Spinal cord (tissue), 10 donors: ENCODE results near the gene TNFRSF6B. TPM values are rescaled to one million over a fixed set of nuclear protein-coding genes. Genes with fewer than 3 reads are reported as not detected.

Experiments
- DNase-seq, 6 donors: peaks; one replicate each; pipeline versions ENCODE4 v3.0.0 to v3.0.0-alpha.2; 2013 to 2015; ENCODE audit warnings: low spot score in 6 of 6, low read depth in 4 of 6
- H3K27ac ChIP-seq: one replicate; pipeline ENCODE4 v1.5.1; 2013; ENCODE audit warnings: low read depth, low read length, control low read depth
- H3K27me3 ChIP-seq: one replicate; pipeline ENCODE4 v1.6.1; 2013; ENCODE audit warnings: low read length; ENCODE audit not compliant: control insufficient read depth, insufficient read depth
- H3K36me3 ChIP-seq: one replicate; pipeline ENCODE4 v1.6.1; 2013; ENCODE audit warnings: low read length; ENCODE audit not compliant: control insufficient read depth, insufficient read depth
- H3K4me1 ChIP-seq: one replicate; pipeline ENCODE4 v1.6.1; 2013; ENCODE audit warnings: low read length; ENCODE audit not compliant: control insufficient read depth, insufficient read depth
- H3K4me3 ChIP-seq: one replicate; pipeline ENCODE4 v1.5.1; 2013; ENCODE audit warnings: low read depth, low read length, control low read depth
- H3K9me3 ChIP-seq: one replicate; pipeline ENCODE4 v1.6.1; 2013; ENCODE audit warnings: low read length; ENCODE audit not compliant: control insufficient read depth, insufficient read depth
- WGBS: methylation state at CpG from one replicate; pipeline ENCODE4 v1.1.5; 2013; ENCODE audit warnings: missing lambda C conversion rate; ENCODE audit not compliant: insufficient coverage; 5-methylcytosine and 5-hydroxymethylcytosine counted together
- polyA plus RNA-seq, 2 donors: library from polyadenylated mRNA; unstranded; fragments of 120-200 nt; gene quantifications; one replicate each; pipeline ENCODE4 v1.2.1, GENCODE V29; 2013; ENCODE audit not compliant: insufficient read length in 2 of 2
- total RNA-seq, 2 donors: library from RNA; depleted of rRNA in 1 of 2; stranded (reverse); fragments of 120-200 nt in 1 of 2; fragments of >200 nt in 1 of 2; gene quantifications; one replicate each; pipeline versions ENCODE4 v1.2.3 to v1.2.4, GENCODE V29; 2013 to 2014
- donor health status: healthy.

The TNFRSF6B gene
- total and polyA plus RNA-seq, 4 donors: 1.1 to 5.2 (median 3.0) TPM

DNA sequence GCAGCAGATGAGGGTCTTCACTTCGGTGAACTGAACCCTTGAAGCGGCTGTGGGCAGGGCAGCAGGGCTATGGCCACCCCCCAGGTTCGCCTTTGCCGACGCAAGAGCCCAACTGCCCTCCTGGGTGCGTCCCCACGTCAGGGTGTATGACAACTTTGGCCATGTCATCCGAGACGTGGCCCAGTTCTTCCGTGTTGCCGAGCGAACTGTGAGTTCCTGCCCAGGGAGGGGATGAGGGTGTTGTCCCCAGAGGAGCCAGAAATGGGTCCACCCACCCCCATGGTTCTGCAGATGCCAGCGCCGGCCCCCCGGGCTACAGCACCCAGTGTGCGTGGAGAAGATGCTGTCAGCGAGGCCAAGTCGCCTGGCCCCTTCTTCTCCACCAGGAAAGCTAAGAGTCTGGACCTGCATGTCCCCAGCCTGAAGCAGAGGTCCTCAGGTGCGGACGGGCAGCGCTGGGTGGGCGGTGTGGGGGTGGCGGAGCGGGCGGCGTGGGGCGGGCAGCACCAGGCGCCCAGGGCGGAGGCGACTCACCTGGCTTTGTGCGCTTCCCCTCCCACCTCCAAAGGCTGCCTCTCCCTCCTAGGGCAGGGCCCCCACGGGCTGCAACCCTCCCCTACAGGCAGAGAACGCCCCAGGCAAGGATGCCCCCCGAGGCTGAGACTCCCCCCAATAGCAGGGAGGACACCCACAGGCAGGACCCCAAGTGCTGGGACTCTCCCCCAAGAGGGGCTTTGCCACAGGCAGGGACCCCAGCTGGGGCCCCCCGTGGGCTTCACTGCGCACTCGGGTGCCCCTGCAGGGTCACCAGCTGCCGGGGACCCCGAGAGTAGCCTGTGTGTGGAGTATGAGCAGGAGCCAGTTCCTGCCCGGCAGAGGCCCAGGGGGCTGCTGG is 6.2 kb upstream of the TNFRSF6B start:
- peaks cover 26% of the 10 kb centered on the region for H3K4me1 ChIP-seq
- no peak overlapping the region for H3K27ac ChIP-seq

DNA sequence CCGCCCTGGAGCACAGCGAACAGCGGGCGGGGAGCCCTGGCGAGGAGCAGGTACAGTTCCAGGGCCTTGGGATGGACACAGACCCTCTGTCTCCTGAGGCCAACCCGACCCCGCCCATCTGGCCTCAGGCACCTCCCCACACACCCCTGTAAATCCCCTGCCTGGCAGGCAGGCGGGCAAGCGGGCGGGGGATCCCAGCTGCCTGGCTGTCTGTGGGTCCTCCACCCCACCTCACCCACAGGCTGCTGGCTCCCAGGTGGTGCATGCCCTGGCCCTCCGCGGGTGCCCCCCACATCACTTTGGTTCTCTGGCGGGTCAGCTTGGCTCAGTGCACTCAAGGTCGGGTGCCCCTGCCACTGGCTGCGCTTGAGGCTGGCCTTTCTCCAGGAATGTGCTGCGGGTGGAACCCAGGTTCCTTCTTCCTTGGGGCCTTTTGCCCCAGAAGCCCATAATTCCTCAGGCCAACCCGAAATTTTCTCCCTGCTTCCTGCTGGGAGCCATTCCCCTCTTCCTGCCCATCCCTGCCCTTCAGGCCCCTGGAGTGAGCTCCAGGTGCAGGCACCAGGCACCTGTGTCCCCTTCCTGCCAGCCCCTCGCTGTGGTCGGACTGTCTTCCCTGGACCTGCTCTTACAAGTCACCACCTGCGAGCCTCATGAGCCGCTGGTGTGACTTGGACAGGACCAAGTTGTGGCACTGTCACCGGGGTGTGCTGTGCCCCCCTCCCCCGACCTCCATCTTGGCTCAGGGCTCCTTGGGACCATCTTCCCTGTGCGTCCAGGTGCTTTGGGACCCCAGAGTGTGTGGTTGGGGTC is 5.3 kb upstream of the TNFRSF6B start:
- WGBS: 88% methylated on average over 23 of the region's 24 CpGs
- Histone ChIP-seq H3K4me3 (no peak overlapping the region), H3K9me3 (no peaks in the 10 kb centered on the region), H3K36me3 (peaks cover 97% of the 10 kb centered on the region), H3K4me1 (peaks cover 22% of the 10 kb centered on the region), H3K27me3 (no peaks in the 10 kb centered on the region), H3K27ac (no peak overlapping the region)
- DNase-seq: no peak

More for the DNA sequence above, 6.2 kb upstream of the TNFRSF6B start:
- WGBS: 93% methylated on average over 33 of the region's 40 CpGs
- no peak overlapping the region for H3K4me3 ChIP-seq
- DNase-seq: no peak
- H3K9me3 ChIP-seq: no peaks in the 10 kb centered on the region
- peaks cover 97% of the 10 kb centered on the region for H3K36me3 ChIP-seq
- no peaks in the 10 kb centered on the region for H3K27me3 ChIP-seq

DNA sequence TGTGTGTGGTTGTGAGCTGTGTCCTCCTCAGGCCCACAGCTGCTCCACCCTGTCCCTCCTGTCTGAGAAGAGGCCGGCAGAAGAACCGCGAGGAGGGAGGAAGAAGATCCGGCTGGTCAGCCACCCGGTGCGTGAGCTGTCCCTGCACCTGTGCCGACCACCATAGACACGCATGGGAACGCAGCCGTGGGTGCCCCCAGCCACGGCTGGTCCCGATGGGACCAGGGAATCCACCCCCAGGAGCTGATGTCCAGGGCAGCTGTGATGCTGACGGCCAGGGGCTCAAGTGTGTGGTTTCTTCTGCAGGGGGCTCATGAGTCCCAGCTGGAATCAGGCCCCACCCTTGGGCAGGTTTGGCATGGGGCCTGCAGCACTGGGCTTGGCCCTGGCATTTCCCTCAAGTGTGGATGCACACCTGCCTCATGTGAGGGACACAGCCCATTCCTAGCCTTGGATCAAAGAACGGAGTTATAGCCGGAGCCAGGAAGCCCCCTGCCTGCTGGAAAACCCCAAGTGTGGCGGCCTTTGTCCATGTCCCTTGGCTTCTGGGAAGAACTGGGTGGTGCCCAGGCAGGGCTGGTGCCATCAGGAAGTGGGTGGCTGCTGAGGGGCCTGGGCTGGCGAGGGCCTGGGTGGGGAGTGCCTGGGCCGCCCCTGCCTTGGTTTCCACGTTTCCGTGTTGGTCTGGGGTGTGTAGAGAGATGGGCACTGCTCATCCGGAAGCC is 4.6 kb upstream of the TNFRSF6B start:
- Histone ChIP-seq H3K4me3 (no peak overlapping the region), H3K27me3 (no peaks in the 10 kb centered on the region), H3K27ac (no peak overlapping the region), H3K4me1 (peaks cover 22% of the 10 kb centered on the region), H3K36me3 (peaks cover 97% of the 10 kb centered on the region), H3K9me3 (no peaks in the 10 kb centered on the region)
- DNase-seq: no peak
- WGBS: 91% methylated on average over 18 of the region's 21 CpGs

DNA sequence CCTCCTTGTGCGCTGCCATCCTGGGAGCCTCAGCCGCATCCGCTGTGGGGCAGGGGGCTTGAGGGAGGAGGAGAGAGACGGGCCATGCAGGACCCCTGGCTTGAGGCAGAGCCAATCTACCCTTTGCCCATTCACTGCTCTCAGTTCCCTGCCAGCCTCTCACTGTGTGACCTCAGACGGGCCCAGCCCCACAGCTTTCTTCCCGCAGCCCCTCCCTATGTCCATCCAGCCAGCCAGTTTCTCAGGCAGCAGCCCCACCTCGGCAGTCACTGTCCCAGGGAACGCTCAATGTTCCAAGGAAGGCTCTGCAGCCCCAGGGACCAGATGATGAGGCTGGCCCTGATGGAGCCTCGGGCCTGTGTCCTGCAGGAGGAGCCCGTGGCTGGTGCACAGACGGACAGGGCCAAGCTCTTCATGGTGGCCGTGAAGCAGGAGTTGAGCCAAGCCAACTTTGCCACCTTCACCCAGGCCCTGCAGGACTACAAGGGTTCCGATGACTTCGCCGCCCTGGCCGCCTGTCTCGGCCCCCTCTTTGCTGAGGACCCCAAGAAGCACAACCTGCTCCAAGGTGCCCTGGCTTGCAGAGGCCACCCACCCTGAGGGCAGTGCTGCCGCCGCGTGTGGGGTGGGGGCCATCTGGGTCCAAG is 3.9 kb upstream of the TNFRSF6B start:
- H3K9me3 ChIP-seq: no peaks in the 10 kb centered on the region
- WGBS: 80% methylated on average over 14 of the region's 20 CpGs
- no peak overlapping the region for H3K4me3 ChIP-seq
- H3K27ac ChIP-seq: no peak overlapping the region
- H3K27me3 ChIP-seq: no peaks in the 10 kb centered on the region
- H3K4me1 ChIP-seq: peaks cover 22% of the 10 kb centered on the region
- DNase-seq: no peak
- H3K36me3 ChIP-seq: peaks cover 97% of the 10 kb centered on the region

DNA sequence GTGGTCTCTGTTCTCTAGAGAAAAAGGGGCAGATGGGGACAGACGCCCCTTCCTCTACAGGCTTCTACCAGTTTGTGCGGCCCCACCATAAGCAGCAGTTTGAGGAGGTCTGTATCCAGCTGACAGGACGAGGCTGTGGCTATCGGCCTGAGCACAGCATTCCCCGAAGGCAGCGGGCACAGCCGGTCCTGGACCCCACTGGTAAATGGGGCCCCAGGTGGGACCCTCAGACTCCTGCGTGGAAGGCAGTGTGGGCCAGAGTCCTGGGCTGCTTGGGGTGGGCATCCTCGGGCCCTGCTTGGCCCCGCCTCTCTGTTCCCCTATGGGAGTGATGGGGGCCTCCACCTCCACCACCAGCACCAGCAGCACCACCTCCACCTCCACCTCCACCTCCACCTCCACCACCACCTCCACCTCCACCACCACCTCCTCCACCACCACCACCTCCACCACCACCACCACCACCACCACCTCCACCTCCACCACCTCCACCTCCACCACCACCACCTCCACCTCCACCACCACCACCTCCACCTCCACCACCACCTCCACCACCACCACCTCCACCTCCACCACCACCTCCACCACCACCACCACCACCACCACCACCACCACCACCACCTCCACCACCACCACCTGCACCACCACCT is 3.2 kb upstream of the TNFRSF6B start:
- 98% methylated on average over 8 of the region's 10 CpGs for WGBS
- H3K36me3 ChIP-seq: peaks cover 97% of the 10 kb centered on the region
- no peaks in the 10 kb centered on the region for H3K9me3 ChIP-seq
- no peak overlapping the region for H3K4me3 ChIP-seq
- peaks cover 24% of the 10 kb centered on the region for H3K4me1 ChIP-seq
- no peaks in the 10 kb centered on the region for H3K27me3 ChIP-seq
- no peak for DNase-seq
- no peak overlapping the region for H3K27ac ChIP-seq

DNA sequence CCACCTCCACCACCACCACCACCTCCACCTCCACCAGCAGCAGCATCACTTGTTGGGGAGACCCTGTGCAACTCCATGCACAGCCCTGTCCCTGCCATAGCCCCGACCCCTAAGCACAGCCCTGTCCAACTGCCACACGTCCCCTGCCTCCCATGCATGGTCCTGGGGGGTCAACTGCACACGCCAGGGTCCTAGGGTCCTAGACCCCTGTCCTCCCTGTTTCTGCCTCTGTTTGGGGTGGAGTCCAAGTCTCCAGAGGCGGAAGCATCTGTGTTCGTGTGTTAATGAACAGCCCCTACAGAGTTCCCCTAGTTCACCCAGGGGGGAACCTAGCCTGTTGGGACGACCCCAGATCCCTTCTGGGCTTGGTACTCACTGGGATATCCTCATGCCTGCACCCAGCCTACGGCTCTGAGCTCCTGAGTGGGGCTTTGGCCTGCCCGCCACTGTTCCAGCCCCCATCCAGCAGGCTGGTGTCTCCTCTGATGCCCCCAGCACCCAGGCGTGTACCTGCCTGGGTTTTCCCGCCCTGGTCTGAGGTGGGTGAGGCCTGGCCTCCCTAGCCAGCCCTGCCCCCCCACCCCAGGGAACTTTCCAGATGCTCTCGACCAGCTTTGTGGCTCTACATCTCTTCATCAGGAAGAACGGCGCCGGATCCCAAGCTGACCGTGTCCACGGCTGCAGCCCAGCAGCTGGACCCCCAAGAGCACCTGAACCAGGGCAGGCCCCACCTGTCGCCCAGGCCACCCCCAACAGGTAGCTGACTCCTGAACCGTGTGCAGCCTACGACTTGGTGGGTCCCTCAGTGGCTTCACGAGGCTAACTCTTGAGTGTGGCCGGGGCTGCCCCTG is 2.5 kb upstream of the TNFRSF6B start:
- H3K9me3 ChIP-seq: no peaks in the 10 kb centered on the region
- H3K4me1 ChIP-seq: peaks cover 23% of the 10 kb centered on the region
- no peak for DNase-seq
- H3K36me3 ChIP-seq: peaks cover 97% of the 10 kb centered on the region
- no peaks in the 10 kb centered on the region for H3K27me3 ChIP-seq
- H3K27ac ChIP-seq: no peak overlapping the region
- 98% methylated on average over 21 of the region's 21 CpGs for WGBS
- no peak overlapping the region for H3K4me3 ChIP-seq

DNA sequence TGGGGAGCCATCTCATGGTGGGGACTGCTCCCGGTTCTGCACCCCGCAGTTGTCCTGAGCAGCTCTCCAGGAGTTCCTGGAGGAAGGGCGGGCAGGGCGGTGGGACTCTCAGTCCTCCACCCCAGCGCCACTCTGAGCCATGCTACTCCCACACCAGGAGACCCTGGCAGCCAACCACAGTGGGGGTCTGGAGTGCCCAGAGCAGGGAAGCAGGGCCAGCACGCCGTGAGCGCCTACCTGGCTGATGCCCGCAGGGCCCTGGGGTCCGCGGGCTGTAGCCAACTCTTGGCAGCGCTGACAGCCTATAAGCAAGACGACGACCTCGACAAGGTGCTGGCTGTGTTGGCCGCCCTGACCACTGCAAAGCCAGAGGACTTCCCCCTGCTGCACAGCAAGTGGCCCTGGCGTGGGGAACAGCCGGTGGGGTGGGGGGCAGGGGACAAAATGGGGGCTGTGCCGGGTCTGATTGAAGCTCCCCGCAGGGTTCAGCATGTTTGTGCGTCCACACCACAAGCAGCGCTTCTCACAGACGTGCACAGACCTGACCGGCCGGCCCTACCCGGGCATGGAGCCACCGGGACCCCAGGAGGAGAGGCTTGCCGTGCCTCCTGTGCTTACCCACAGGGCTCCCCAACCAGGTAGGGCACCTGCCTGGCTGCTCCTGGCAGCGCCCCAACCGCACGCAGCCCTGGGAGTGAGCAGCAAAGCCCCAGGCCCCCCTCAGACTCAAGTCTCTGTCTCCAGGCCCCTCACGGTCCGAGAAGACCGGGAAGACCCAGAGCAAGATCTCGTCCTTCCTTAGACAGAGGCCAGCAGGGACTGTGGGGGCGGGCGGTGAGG is 1.6 kb upstream of the TNFRSF6B start:
- H3K4me3 ChIP-seq: no peak overlapping the region
- H3K27me3 ChIP-seq: no peaks in the 10 kb centered on the region
- H3K27ac ChIP-seq: no peak overlapping the region
- H3K36me3 ChIP-seq: peaks cover 97% of the 10 kb centered on the region
- H3K9me3 ChIP-seq: no peaks in the 10 kb centered on the region
- 93% methylated on average over 36 of the region's 37 CpGs for WGBS
- peaks cover 25% of the 10 kb centered on the region for H3K4me1 ChIP-seq
- DNase-seq: no peak
